Measurements from ENCODE around the gene RAB11FIP3.

The RAB11FIP3 gene

GRCh38 chr16:425740-426114 is 278 bp downstream of the RAB11FIP3 start:
- peak; percentile 52 for ATAC-seq (ENCODE audit: low read depth)
- no peak for DNase-seq (ENCODE audit: low spot score in 2 of 2)
- Mint-ChIP-seq H3K36me3 (no peaks in the 10 kb centered on the region), H3K9me3 (no peaks in the 10 kb centered on the region), H3K4me1 (peaks cover 19% of the 10 kb centered on the region), H3K27ac (no peak overlapping the region), H3K27me3 (peaks cover 4% of the 10 kb centered on the region), H3K4me3 (peak overlapping the region; percentile 93)

GRCh38 chr16:426115-426905 is 861 bp downstream of the RAB11FIP3 start:
- H3K27me3 Mint-ChIP-seq, result peaks cover 2% of the 10 kb centered on the region
- H3K4me3 Mint-ChIP-seq, result peak overlapping the region; percentile 77
- no peaks in the 10 kb centered on the region for H3K9me3 Mint-ChIP-seq
- no peak overlapping the region for H3K27ac Mint-ChIP-seq
- peaks cover 2% of the 10 kb centered on the region for H3K36me3 Mint-ChIP-seq
- peak in 1 of 2 donors; percentile 34 for DNase-seq (ENCODE audit: low spot score in 2 of 2)
- peaks cover 23% of the 10 kb centered on the region for H3K4me1 Mint-ChIP-seq
- no peak for ATAC-seq (ENCODE audit: low read depth)

GRCh38 chr16:426906-427249 is 1.4 kb downstream of the RAB11FIP3 start:
- H3K27me3 Mint-ChIP-seq, result peaks cover 2% of the 10 kb centered on the region
- DNase-seq (ENCODE audit: low spot score in 2 of 2), result no peak

GRCh38 chr16:427250-427649 is 1.8 kb downstream of the RAB11FIP3 start:
- Mint-ChIP-seq H3K4me1 (peaks cover 23% of the 10 kb centered on the region), H3K27me3 (peaks cover 2% of the 10 kb centered on the region), H3K27ac (no peak overlapping the region), H3K4me3 (peak overlapping the region; percentile 77), H3K36me3 (peaks cover 2% of the 10 kb centered on the region), H3K9me3 (no peaks in the 10 kb centered on the region)
- no peak for ATAC-seq (ENCODE audit: low read depth)
- no peak for DNase-seq (ENCODE audit: low spot score in 2 of 2)

More at GRCh38 chr16:426906-427249, 1.4 kb downstream of the RAB11FIP3 start:
- Mint-ChIP-seq H3K36me3 (peaks cover 2% of the 10 kb centered on the region), H3K9me3 (no peaks in the 10 kb centered on the region), H3K4me1 (peaks cover 23% of the 10 kb centered on the region), H3K27ac (no peak overlapping the region), H3K4me3 (peak overlapping the region; percentile 77)
- ATAC-seq (ENCODE audit: low read depth), result no peak

- no peak overlapping the region for H3K27ac Mint-ChIP-seq
- no peaks in the 10 kb centered on the region for H3K9me3 Mint-ChIP-seq
- H3K4me1 Mint-ChIP-seq, result peaks cover 18% of the 10 kb centered on the region
- no peak overlapping the region for H3K4me3 Mint-ChIP-seq
- ATAC-seq (ENCODE audit: low read depth) (no peak), DNase-seq (ENCODE audit: low spot score in 2 of 2) (no peak)
- no peaks in the 10 kb centered on the region for H3K27me3 Mint-ChIP-seq
- H3K36me3 Mint-ChIP-seq, result peaks cover 5% of the 10 kb centered on the region
These were observed 5.5 kb downstream of the RAB11FIP3 start for GRCh38 chr16:430904-431303.

GRCh38 chr16:440627-441026 is 15.2 kb downstream of the RAB11FIP3 start:
- H3K4me3 Mint-ChIP-seq, result no peak overlapping the region
- H3K36me3 Mint-ChIP-seq, result peaks cover 3% of the 10 kb centered on the region
- ATAC-seq (ENCODE audit: low read depth) (no peak), DNase-seq (ENCODE audit: low spot score in 2 of 2) (no peak)
- no peak overlapping the region for H3K27ac Mint-ChIP-seq
- no peaks in the 10 kb centered on the region for H3K9me3 Mint-ChIP-seq
- no peaks in the 10 kb centered on the region for H3K27me3 Mint-ChIP-seq
- peaks cover 8% of the 10 kb centered on the region for H3K4me1 Mint-ChIP-seq

- ATAC-seq (ENCODE audit: low read depth) (no peak), DNase-seq (ENCODE audit: low spot score in 2 of 2) (no peak)
- no peaks in the 10 kb centered on the region for H3K27me3 Mint-ChIP-seq
- H3K9me3 Mint-ChIP-seq, result no peaks in the 10 kb centered on the region
- H3K27ac Mint-ChIP-seq, result no peak overlapping the region
- no peak overlapping the region for H3K4me3 Mint-ChIP-seq
- peaks cover 3% of the 10 kb centered on the region for H3K36me3 Mint-ChIP-seq
- peaks cover 8% of the 10 kb centered on the region for H3K4me1 Mint-ChIP-seq
These were observed 16.0 kb downstream of the RAB11FIP3 start for GRCh38 chr16:441447-441846.

GRCh38 chr16:442976-443375 is 17.5 kb downstream of the RAB11FIP3 start:
- H3K4me1 Mint-ChIP-seq, result peaks cover 8% of the 10 kb centered on the region
- no peak overlapping the region for H3K27ac Mint-ChIP-seq
- DNase-seq (ENCODE audit: low spot score in 2 of 2) (no peak), ATAC-seq (ENCODE audit: low read depth) (no peak)
- H3K27me3 Mint-ChIP-seq, result no peaks in the 10 kb centered on the region
- no peaks in the 10 kb centered on the region for H3K9me3 Mint-ChIP-seq
- peaks cover 3% of the 10 kb centered on the region for H3K36me3 Mint-ChIP-seq
- peak overlapping the region; percentile 55 for H3K4me3 Mint-ChIP-seq

GRCh38 chr16:444027-444426 is 18.6 kb downstream of the RAB11FIP3 start:
- peak overlapping the region; percentile 29 for H3K4me3 Mint-ChIP-seq
- peaks cover 8% of the 10 kb centered on the region for H3K4me1 Mint-ChIP-seq
- H3K27ac Mint-ChIP-seq, result no peak overlapping the region
- DNase-seq (ENCODE audit: low spot score in 2 of 2), result no peak
- no peaks in the 10 kb centered on the region for H3K9me3 Mint-ChIP-seq
- no peak for ATAC-seq (ENCODE audit: low read depth)
- H3K36me3 Mint-ChIP-seq, result peaks cover 3% of the 10 kb centered on the region
- H3K27me3 Mint-ChIP-seq, result no peaks in the 10 kb centered on the region

- no peak for DNase-seq (ENCODE audit: low spot score in 2 of 2)
- ATAC-seq (ENCODE audit: low read depth), result no peak
- Mint-ChIP-seq H3K27ac (no peak overlapping the region), H3K9me3 (no peaks in the 10 kb centered on the region), H3K36me3 (no peaks in the 10 kb centered on the region), H3K4me1 (peaks cover 14% of the 10 kb centered on the region), H3K4me3 (no peak overlapping the region), H3K27me3 (no peaks in the 10 kb centered on the region)
These were observed 20.1 kb downstream of the RAB11FIP3 start for GRCh38 chr16:445566-445965.

- H3K27ac Mint-ChIP-seq, result peak overlapping the region; percentile 55
- ATAC-seq (ENCODE audit: low read depth) (no peak), DNase-seq (ENCODE audit: low spot score in 2 of 2) (no peak)
- no peak overlapping the region for H3K4me3 Mint-ChIP-seq
- H3K27me3 Mint-ChIP-seq, result no peaks in the 10 kb centered on the region
- H3K4me1 Mint-ChIP-seq, result peaks cover 9% of the 10 kb centered on the region
- H3K9me3 Mint-ChIP-seq, result no peaks in the 10 kb centered on the region
- no peaks in the 10 kb centered on the region for H3K36me3 Mint-ChIP-seq
These were observed 24.9 kb downstream of the RAB11FIP3 start for GRCh38 chr16:450385-450784.

GRCh38 chr16:450785-451512 is 25.5 kb downstream of the RAB11FIP3 start:
- Mint-ChIP-seq H3K4me1 (peaks cover 9% of the 10 kb centered on the region), H3K36me3 (no peaks in the 10 kb centered on the region), H3K4me3 (no peak overlapping the region), H3K27me3 (no peaks in the 10 kb centered on the region), H3K9me3 (no peaks in the 10 kb centered on the region), H3K27ac (peak overlapping the region; percentile 62)
- ATAC-seq (ENCODE audit: low read depth) (no peak), DNase-seq (ENCODE audit: low spot score in 2 of 2) (no peak)

GRCh38 chr16:454397-454940 is 29.0 kb downstream of the RAB11FIP3 start:
- no peak overlapping the region for H3K27ac Mint-ChIP-seq

GRCh38 chr16:455453-455852 is 30.0 kb downstream of the RAB11FIP3 start:
- Mint-ChIP-seq H3K4me3 (no peak overlapping the region), H3K4me1 (peaks cover 7% of the 10 kb centered on the region), H3K9me3 (no peaks in the 10 kb centered on the region), H3K27me3 (no peaks in the 10 kb centered on the region), H3K36me3 (no peaks in the 10 kb centered on the region), H3K27ac (no peak overlapping the region)
- no peak for DNase-seq (ENCODE audit: low spot score in 2 of 2)
- ATAC-seq (ENCODE audit: low read depth), result no peak

More at GRCh38 chr16:454397-454940, 29.0 kb downstream of the RAB11FIP3 start:
- no peaks in the 10 kb centered on the region for H3K36me3 Mint-ChIP-seq
- ATAC-seq (ENCODE audit: low read depth), result no peak
- no peak overlapping the region for H3K4me3 Mint-ChIP-seq
- no peaks in the 10 kb centered on the region for H3K9me3 Mint-ChIP-seq
- DNase-seq (ENCODE audit: low spot score in 2 of 2), result no peak
- peaks cover 12% of the 10 kb centered on the region for H3K4me1 Mint-ChIP-seq
- no peaks in the 10 kb centered on the region for H3K27me3 Mint-ChIP-seq
